Measurements from ENCODE around the gene KPNA6.

KPNA6 gene

GRCh38 chr1:32172621-32173245 is 64.9 kb downstream of the KPNA6 start:
- no peak overlapping the region for H3K4me3 ChIP-seq (ENCODE audit: low read depth, low read length)
- no peak for TF ChIP-seq CTCF (IDR thresholded peaks at IDR 0.05; ENCODE audit: borderline replicate concordance, insufficient read depth, low read depth, low read length)

GRCh38 chr1:32178380-32179192 is 70.7 kb downstream of the KPNA6 start:
- H3K4me3 ChIP-seq (ENCODE audit: low read depth, low read length): peak overlapping the region; percentile 87
- TF ChIP-seq CTCF (IDR thresholded peaks at IDR 0.05; ENCODE audit: borderline replicate concordance, insufficient read depth, low read depth, low read length): no peak

- TF ChIP-seq CTCF (IDR thresholded peaks at IDR 0.05; ENCODE audit: borderline replicate concordance, insufficient read depth, low read depth, low read length): no peak
- H3K4me3 ChIP-seq (ENCODE audit: low read depth, low read length): peak overlapping the region; percentile 87
Measured at GRCh38 chr1:32179193-32179442, 71.3 kb downstream of the KPNA6 start.

GRCh38 chr1:32179443-32180185 is 71.8 kb downstream of the KPNA6 start, which contains the start of gene TXLNA:
TSS of gene TXLNA (plus strand) at chr1:32179675. CDS start at chr1:32180346, 671 bp downstream.
- no peak for TF ChIP-seq CTCF (IDR thresholded peaks at IDR 0.05; ENCODE audit: borderline replicate concordance, insufficient read depth, low read depth, low read length)
- peak within 1 kb of the TSS; percentile 87 for H3K4me3 ChIP-seq (ENCODE audit: low read depth, low read length)

- TF ChIP-seq CTCF (IDR thresholded peaks at IDR 0.05; ENCODE audit: borderline replicate concordance, insufficient read depth, low read depth, low read length): no peak
- peak overlapping the region; percentile 87 for H3K4me3 ChIP-seq (ENCODE audit: low read depth, low read length)
Measured at GRCh38 chr1:32180186-32181060, 72.6 kb downstream of the KPNA6 start.

- no peak for TF ChIP-seq CTCF (IDR thresholded peaks at IDR 0.05; ENCODE audit: borderline replicate concordance, insufficient read depth, low read depth, low read length)
- peak overlapping the region; percentile 87 for H3K4me3 ChIP-seq (ENCODE audit: low read depth, low read length)
Measured at GRCh38 chr1:32181065-32181464, 73.2 kb downstream of the KPNA6 start.
